Erythroblast (primary cell): ENCODE data around the gene PTP4A1.

Experiments
- GATA1 ChIP-seq: IDR thresholded peaks from 2 replicates; pipeline ENCODE4 v1.6.1; 2011; ENCODE audit warnings: low read depth, mild to moderate bottlenecking, control low read depth, low read length, moderate library complexity
- POLR2A ChIP-seq: IDR thresholded peaks from 2 replicates; pipeline ENCODE4 v1.6.1; 2011; ENCODE audit warnings: mild to moderate bottlenecking, low read length

GRCh38 chr6:63580704-63580961 lies 8.4 kb downstream of the PTP4A1 start:
- TF ChIP-seq POLR2A (no peak), GATA1 (no peak)
